Endothelial cell of umbilical vein (primary cell): Measurements from ENCODE around the gene CCSER1. TPM values are rescaled to one million over a fixed set of nuclear protein-coding genes. Genes with fewer than 3 reads are reported as not detected.

Source experiments
- BruUV-seq: library from RNA; stranded (reverse); fragments of 400-500 nt; replicated peaks from 2 replicates; lab custom pipeline; 2021; lab: Mats Ljungman, UMichigan
- CTCF ChIA-PET: fragments of 300-600, 350-600 bp; sonication (Branson Sonifier 250); formaldehyde crosslinking; loops from one replicate; lab custom pipeline; 2021; ENCODE audit warnings: antibody characterized with exemption, inconsistent platforms; lab: Charles Lee
- POLR2A ChIA-PET: fragments of 300-600, 350-600 bp; sonication (Branson Sonifier 250); formaldehyde crosslinking; loops from one replicate; lab custom pipeline; 2021; ENCODE audit warnings: antibody characterized with exemption, inconsistent platforms; lab: Charles Lee
- DNase-seq: peaks from one replicate; pipeline ENCODE4 v3.0.0-alpha.2; 2011; ENCODE audit warnings: low read depth, low spot score
- FAIRE-seq: peaks from 2 replicates; lab custom pipeline; 2011; peaks lifted over from hg19 to GRCh38; lab: Jason Lieb, UNC
- H2AFZ ChIP-seq: 2 replicates; pipeline ENCODE4 v1.6.0; 2012; ENCODE audit warnings: low read depth, low read length, control low read depth, inconsistent platforms
- H3K27ac ChIP-seq: 2 replicates; pipeline ENCODE4 v1.5.1; 2011; ENCODE audit warnings: low read depth, mild to moderate bottlenecking, control low read depth, low read length, moderate library complexity; ENCODE audit not compliant: insufficient read depth
- H3K27me3 ChIP-seq, 2 experiments: 2 replicates each; pipeline versions ENCODE4 v1.6.0 to v1.6.1; 2011; ENCODE audit warnings: low read length in 2 of 2, mixed read lengths in 1 of 2; ENCODE audit not compliant: control insufficient read depth in 2 of 2, insufficient read depth in 2 of 2
- H3K36me3 ChIP-seq, 2 experiments: 2 replicates in 1 of 2; 3 replicates in 1 of 2; pipeline ENCODE4 v1.5.1; 2011; ENCODE audit warnings: low read length in 2 of 2, mild to moderate bottlenecking in 1 of 2, moderate library complexity in 1 of 2; ENCODE audit not compliant: control insufficient read depth in 2 of 2, insufficient read depth in 2 of 2; ENCODE audit errors: extremely low read depth in 1 of 2
- H3K4me1 ChIP-seq: 3 replicates; pipeline ENCODE4 v1.5.1; 2011; ENCODE audit warnings: mild to moderate bottlenecking, low read length; ENCODE audit not compliant: control insufficient read depth, insufficient read depth; ENCODE audit errors: extremely low read depth
- H3K4me2 ChIP-seq: 2 replicates; pipeline ENCODE4 v1.6.1; 2011; ENCODE audit warnings: low read length, control low read depth, mixed read lengths; ENCODE audit not compliant: insufficient read depth
- H3K4me3 ChIP-seq, 3 experiments: fragments of 200-600 bp in 1 of 3; sonication (generic), shearing (Covaris generic) in 1 of 3; replicated peaks in 1 of 3; 2 replicates each; pipeline ENCODE4 v1.5.1; 2011 to 2016; ENCODE audit warnings: control low read depth in 3 of 3, low read length in 3 of 3, mild to moderate bottlenecking in 2 of 3, inconsistent platforms in 1 of 3, low read depth in 1 of 3, moderate library complexity in 1 of 3; ENCODE audit not compliant: insufficient read depth in 1 of 3
- H3K79me2 ChIP-seq: 2 replicates; pipeline ENCODE4 v1.6.0; 2012; ENCODE audit warnings: low read length, inconsistent platforms; ENCODE audit not compliant: control insufficient read depth, insufficient read depth
- H3K9ac ChIP-seq: replicated peaks from 2 replicates; pipeline ENCODE3; 2011; ENCODE audit warnings: low read length, control low read depth; ENCODE audit not compliant: insufficient read depth; ENCODE audit errors: extremely low read depth
- H3K9me1 ChIP-seq: replicated peaks from 3 replicates; pipeline ENCODE4 v1.6.0; 2011; ENCODE audit warnings: mild to moderate bottlenecking, low read length; ENCODE audit not compliant: control insufficient read depth, insufficient read depth; ENCODE audit errors: extremely low read depth
- H3K9me3 ChIP-seq: replicated peaks from 2 replicates; pipeline ENCODE4 v1.5.1; 2012; ENCODE audit warnings: low read length, inconsistent platforms; ENCODE audit not compliant: control insufficient read depth, insufficient read depth
- H4K20me1 ChIP-seq: replicated peaks from 2 replicates; pipeline ENCODE3; 2011; ENCODE audit warnings: mild to moderate bottlenecking, low read length; ENCODE audit not compliant: control insufficient read depth, insufficient read depth; ENCODE audit errors: extremely low read depth
- CTCF ChIP-seq, 2 donors: IDR thresholded peaks; 1 replicate in 1 of 2; 2 replicates in 1 of 2; pipeline ENCODE4 v1.5.1; 2011; ENCODE audit warnings: low read length in 2 of 2, mild to moderate bottlenecking in 2 of 2, moderate library complexity in 2 of 2, control low read depth in 1 of 2, inconsistent platforms in 1 of 2, low read depth in 1 of 2; ENCODE audit not compliant: insufficient read depth in 1 of 2; ENCODE audit errors: extremely low read depth in 1 of 2
- EZH2 ChIP-seq: IDR thresholded peaks from 2 replicates; pipeline ENCODE4 v1.6.1; 2012; ENCODE audit warnings: borderline replicate concordance, low read depth, mild to moderate bottlenecking, moderate library complexity, low read length, inconsistent platforms; ENCODE audit not compliant: severe bottlenecking
- FOS ChIP-seq: IDR thresholded peaks from 2 replicates; pipeline ENCODE4 v1.6.1; 2011; ENCODE audit warnings: mild to moderate bottlenecking, low read length, moderate library complexity, borderline replicate concordance; ENCODE audit not compliant: insufficient read depth
- GATA2 ChIP-seq: IDR thresholded peaks from 2 replicates; pipeline ENCODE4 v1.7.0; 2011; ENCODE audit warnings: low read depth, mild to moderate bottlenecking, moderate library complexity, mixed read lengths, low read length; ENCODE audit not compliant: insufficient read length, insufficient read depth
- JUN ChIP-seq: IDR thresholded peaks from 2 replicates; pipeline ENCODE4 v1.6.1; 2011; ENCODE audit warnings: borderline replicate concordance, low read depth; ENCODE audit not compliant: insufficient read length, insufficient read depth
- MAX ChIP-seq: IDR thresholded peaks from 2 replicates; pipeline ENCODE4 v1.6.1; 2011; ENCODE audit not compliant: insufficient read depth, insufficient read length
- MYC ChIP-seq: IDR thresholded peaks from one replicate; pipeline ENCODE4 v1.6.1; 2011; ENCODE audit warnings: mild to moderate bottlenecking, low read depth, low read length
- POLR2A ChIP-seq: IDR thresholded peaks from 2 replicates; pipeline ENCODE4 v1.6.1; 2012; ENCODE audit warnings: low read depth, mild to moderate bottlenecking, control low read depth, low read length
- POLR2AphosphoS5 ChIP-seq: IDR thresholded peaks from 2 replicates; pipeline ENCODE4 v1.6.1; 2012; ENCODE audit warnings: low read depth, mild to moderate bottlenecking, control low read depth, low read length, moderate library complexity; ENCODE audit not compliant: insufficient read depth
- dilution Hi-C: fragments of 300-500 bp; cut with MboI; formaldehyde crosslinking; loops from one replicate; pipeline ENCODE4 v1.15.0; 2019; ENCODE audit warnings: low sequenced_read_pairs; ENCODE audit not compliant: extremely low pct_ligation_motif_present
- intact Hi-C: fragments of 100-400 bp; cut with micrococcal nuclease; formaldehyde crosslinking; loops from one replicate; pipeline ENCODE4 v1.10.0; 2022
- polyA plus RNA-seq, 4 experiments: library from polyadenylated mRNA; depleted of rRNA in 3 of 4; stranded (reverse) in 3 of 4; unstranded in 1 of 4; fragments of >200 nt; gene quantifications; 2 replicates each; pipeline versions ENCODE4 v1.2.1 to v1.2.3, GENCODE V29; 2011 to 2012; ENCODE audit warnings: missing spikeins in 1 of 4
- total RNA-seq: library from RNA; stranded (reverse); gene quantifications from 2 replicates; pipeline ENCODE4 v1.2.3, GENCODE V29; 2021

CCSER1 gene
- total and polyA plus RNA-seq, 2 donors (not counting 3 experiments of a cell fraction or from before 2014, with no cell fraction given) = 0.11 to 1.8 TPM

GRCh38 chr4:91032725-91033445 is 905.7 kb downstream of the CCSER1 start:
- DNase-seq (no peak), FAIRE-seq (no peak)
- H3K4me3 ChIP-seq = no peak overlapping the region
- no peak overlapping the region for H2AFZ ChIP-seq
- H4K20me1 ChIP-seq = no peaks in the 10 kb centered on the region
- H3K4me1 ChIP-seq = no peaks in the 10 kb centered on the region
- no TSS peak for BruUV-seq
- no peaks in the 10 kb centered on the region for H3K27me3 ChIP-seq
- no peaks in the 10 kb centered on the region for H3K36me3 ChIP-seq
- no peak overlapping the region for H3K9ac ChIP-seq
- dilution Hi-C loops (no loop called here), intact Hi-C loops (no loop called here)
- no peaks in the 10 kb centered on the region for H3K79me2 ChIP-seq
- CTCF ChIA-PET = no interaction called here
- TF ChIP-seq CTCF (IDR thresholded peaks at IDR 0.05; ENCODE audit: extremely low read depth in 1 of 2, insufficient read depth in 1 of 2, low read depth in 1 of 2, low read length in 2 of 2) (no peak), POLR2AphosphoS5 (no peak), EZH2 (no peak)
- H3K4me2 ChIP-seq = no peak overlapping the region
- no peaks in the 10 kb centered on the region for H3K9me1 ChIP-seq
- no peaks in the 10 kb centered on the region for H3K9me3 ChIP-seq
- no peak overlapping the region for H3K27ac ChIP-seq
- POLR2A ChIA-PET = no interaction called here

- intact Hi-C loops (no loop called here), dilution Hi-C loops (no loop called here)
- Histone ChIP-seq H3K79me2 (no peaks in the 10 kb centered on the region), H3K9me1 (no peaks in the 10 kb centered on the region), H3K9me3 (no peaks in the 10 kb centered on the region), H3K4me1 (no peaks in the 10 kb centered on the region), H3K27me3 (no peaks in the 10 kb centered on the region), H4K20me1 (no peaks in the 10 kb centered on the region), H3K27ac (no peak overlapping the region), H3K4me2 (no peak overlapping the region), H2AFZ (no peak overlapping the region), H3K9ac (no peak overlapping the region), H3K4me3 (no peak overlapping the region), H3K36me3 (no peaks in the 10 kb centered on the region)
- CTCF ChIA-PET = no interaction called here
- FAIRE-seq (no peak), DNase-seq (no peak)
- BruUV-seq = no TSS peak
- POLR2A ChIA-PET = no interaction called here
- TF ChIP-seq CTCF (IDR thresholded peaks at IDR 0.05; ENCODE audit: extremely low read depth in 1 of 2, insufficient read depth in 1 of 2, low read depth in 1 of 2, low read length in 2 of 2) (no peak), POLR2A (no peak), POLR2AphosphoS5 (no peak), JUN (no peak), EZH2 (no peak), GATA2 (no peak), FOS (no peak), MAX (no peak), MYC (no peak)
Measured at GRCh38 chr4:91035276-91035675, 908.1 kb downstream of the CCSER1 start.
